Mesenchymal stem cell (in vitro differentiated cells and primary cell): Measurements from ENCODE around the gene ATP13A5.

Experiments used
- DNase-seq: peaks from one replicate; pipeline ENCODE4 v3.0.0-alpha.2; 2013
- H2AFZ ChIP-seq: one replicate; pipeline ENCODE4 v1.6.1; 2013; ENCODE audit warnings: low read depth, mild to moderate bottlenecking, control low read depth, inconsistent platforms, low read length, moderate library complexity
- H2AK5ac ChIP-seq: 2 replicates; pipeline ENCODE4 v1.6.1; 2013; ENCODE audit warnings: low read length, moderate library complexity, mild to moderate bottlenecking, inconsistent platforms; ENCODE audit not compliant: severe bottlenecking
- H2BK120ac ChIP-seq: one replicate; pipeline ENCODE4 v1.6.1; 2013; ENCODE audit warnings: low read depth, mild to moderate bottlenecking, inconsistent platforms, low read length, moderate library complexity
- H2BK12ac ChIP-seq, 2 experiments: one replicate each; pipeline ENCODE4 v1.6.1; 2013; ENCODE audit warnings: inconsistent platforms in 2 of 2, low read length in 2 of 2, mild to moderate bottlenecking in 2 of 2, moderate library complexity in 2 of 2, control low read depth in 1 of 2
- H2BK15ac ChIP-seq: one replicate; pipeline ENCODE4 v1.6.1; 2013; ENCODE audit warnings: mild to moderate bottlenecking, low read depth, inconsistent platforms; ENCODE audit not compliant: poor library complexity, severe bottlenecking
- H2BK5ac ChIP-seq: 2 replicates; pipeline ENCODE4 v1.6.1; 2013; ENCODE audit warnings: low read depth, mild to moderate bottlenecking, low read length, control low read depth, inconsistent platforms; ENCODE audit not compliant: poor library complexity, severe bottlenecking
- H3K14ac ChIP-seq, 2 experiments: one replicate each; pipeline ENCODE4 v1.6.1; 2013; ENCODE audit warnings: inconsistent platforms in 2 of 2, low read length in 2 of 2, control low read depth in 1 of 2, mild to moderate bottlenecking in 1 of 2, moderate library complexity in 1 of 2
- H3K18ac ChIP-seq, 2 experiments: one replicate each; pipeline ENCODE4 v1.6.1; 2013; ENCODE audit warnings: inconsistent platforms in 2 of 2, low read length in 2 of 2, control low read depth in 1 of 2, low read depth in 1 of 2, mild to moderate bottlenecking in 1 of 2
- H3K23ac ChIP-seq, 2 experiments: one replicate each; pipeline ENCODE4 v1.6.1; 2013; ENCODE audit warnings: inconsistent platforms in 2 of 2, low read length in 2 of 2, mild to moderate bottlenecking in 2 of 2, moderate library complexity in 2 of 2, control low read depth in 1 of 2
- H3K27ac ChIP-seq: 2 replicates; pipeline ENCODE4 v1.5.1; 2013; ENCODE audit warnings: mild to moderate bottlenecking, moderate library complexity, low read length, control low read depth, inconsistent platforms; ENCODE audit not compliant: poor library complexity, severe bottlenecking
- H3K27me3 ChIP-seq, 2 experiments: 2 replicates each; pipeline versions ENCODE4 v1.6.1 to v1.7.0; 2013; ENCODE audit warnings: low read length in 2 of 2, mild to moderate bottlenecking in 2 of 2, moderate library complexity in 2 of 2, control low read depth in 1 of 2, inconsistent platforms in 1 of 2; ENCODE audit not compliant: control insufficient read depth in 1 of 2, insufficient read depth in 1 of 2
- H3K36me3 ChIP-seq, 2 experiments: 2 replicates each; pipeline versions ENCODE4 v1.6.1 to v1.7.0; 2013; ENCODE audit warnings: low read length in 2 of 2, control low read depth in 1 of 2, inconsistent platforms in 1 of 2, low read depth in 1 of 2, mild to moderate bottlenecking in 1 of 2; ENCODE audit not compliant: insufficient read depth in 2 of 2, control insufficient read depth in 1 of 2
- H3K4ac ChIP-seq, 2 experiments: one replicate each; pipeline ENCODE4 v1.6.1; 2013; ENCODE audit warnings: inconsistent platforms in 2 of 2, low read length in 2 of 2, mild to moderate bottlenecking in 2 of 2, moderate library complexity in 2 of 2, control low read depth in 1 of 2, low read depth in 1 of 2
- H3K4me1 ChIP-seq: 2 replicates; pipeline ENCODE4 v1.6.1; 2013; ENCODE audit warnings: low read depth, low read length, control low read depth; ENCODE audit not compliant: control insufficient read depth, insufficient read depth
- H3K4me2 ChIP-seq: 2 replicates; pipeline ENCODE4 v1.6.1; 2013; ENCODE audit warnings: low read length, mild to moderate bottlenecking, inconsistent platforms; ENCODE audit not compliant: poor library complexity, severe bottlenecking
- H3K4me3 ChIP-seq, 2 experiments: 2 replicates each; pipeline versions ENCODE4 v1.5.1 to v1.7.0; 2013; ENCODE audit warnings: low read length in 2 of 2, mild to moderate bottlenecking in 2 of 2, control low read depth in 1 of 2, low read depth in 1 of 2; ENCODE audit not compliant: insufficient read depth in 1 of 2
- H3K79me1 ChIP-seq: replicated peaks from 2 replicates; pipeline ENCODE4 v1.6.1; 2013; ENCODE audit warnings: mild to moderate bottlenecking, control low read depth, low read length, inconsistent platforms; ENCODE audit not compliant: poor library complexity, severe bottlenecking
- H3K9ac ChIP-seq: 2 replicates; pipeline ENCODE4 v1.7.0; 2013; ENCODE audit warnings: mild to moderate bottlenecking, low read length, moderate library complexity
- H3K9me3 ChIP-seq: 2 replicates; pipeline ENCODE4 v1.7.0; 2013; ENCODE audit warnings: mild to moderate bottlenecking, low read length; ENCODE audit not compliant: control insufficient read depth
- H4K8ac ChIP-seq: one replicate; pipeline ENCODE4 v1.6.1; 2013; ENCODE audit warnings: inconsistent platforms, mild to moderate bottlenecking, low read length, moderate library complexity
- H4K91ac ChIP-seq: one replicate; pipeline ENCODE4 v1.6.1; 2013; ENCODE audit warnings: mild to moderate bottlenecking, low read length, inconsistent platforms
- WGBS: methylation state at CpG from one replicate; pipeline ENCODE4 v1.1.7; 2013; ENCODE audit warnings: mixed read lengths; 5-methylcytosine and 5-hydroxymethylcytosine counted together

The ATP13A5 gene

GRCh38 chr3:193333229-193333628 is 45.3 kb downstream of the ATP13A5 start:
- no peak overlapping the region for H2BK12ac ChIP-seq
- no peak overlapping the region for H4K91ac ChIP-seq
- no peak overlapping the region for H3K4me3 ChIP-seq
- H3K4me1 ChIP-seq = no peaks in the 10 kb centered on the region
- H3K14ac ChIP-seq = no peak overlapping the region
- H4K8ac ChIP-seq = no peak overlapping the region
- H3K36me3 ChIP-seq = no peaks in the 10 kb centered on the region
- H3K18ac ChIP-seq = no peak overlapping the region
- H3K9ac ChIP-seq = no peak overlapping the region
- no peak overlapping the region for H2BK15ac ChIP-seq
- no peak overlapping the region for H3K4ac ChIP-seq
- no peaks in the 10 kb centered on the region for H3K79me1 ChIP-seq
- peaks cover 3% of the 10 kb centered on the region for H3K9me3 ChIP-seq
- H3K27ac ChIP-seq = no peak overlapping the region
- DNase-seq = no peak
- H2BK5ac ChIP-seq = no peak overlapping the region
- 100% methylated on average over 1 of the region's 1 CpG for WGBS
- no peak overlapping the region for H2AFZ ChIP-seq
- H3K23ac ChIP-seq = no peak overlapping the region
- no peaks in the 10 kb centered on the region for H3K27me3 ChIP-seq
- H3K4me2 ChIP-seq = no peak overlapping the region
- no peak overlapping the region for H2BK120ac ChIP-seq
- no peak overlapping the region for H2AK5ac ChIP-seq

DNA sequence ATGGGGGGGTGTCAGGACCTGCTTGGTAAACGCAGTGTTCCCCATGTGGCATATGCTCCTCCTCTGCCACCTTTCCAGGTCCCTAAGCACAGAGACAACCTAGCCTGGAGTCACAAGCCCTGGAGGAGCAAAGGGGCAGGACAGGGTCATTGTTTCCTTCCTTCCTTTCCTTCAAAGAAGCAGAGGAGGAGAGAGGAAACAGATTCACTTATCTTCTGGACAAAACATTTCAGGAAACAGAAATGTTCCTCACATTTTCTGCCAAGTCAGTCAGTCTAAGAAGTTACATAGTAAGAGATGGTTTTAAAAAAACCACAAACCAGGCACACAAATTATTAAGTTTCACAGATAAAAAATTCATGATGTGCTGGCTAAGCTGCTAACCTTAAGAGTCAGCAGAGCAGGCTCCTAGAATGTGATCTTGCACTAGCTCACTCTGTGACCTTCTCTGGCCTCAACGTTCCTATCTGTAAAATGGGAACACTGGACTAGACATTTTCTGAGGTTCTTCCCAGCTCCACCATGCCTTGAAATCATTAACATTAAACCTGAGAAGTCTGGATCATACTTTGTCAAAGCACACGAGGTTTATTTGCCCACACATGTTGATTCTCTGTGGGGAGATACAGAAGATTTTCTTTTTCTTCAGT is 47.9 kb downstream of the ATP13A5 start:
- no peak overlapping the region for H3K4ac ChIP-seq
- H3K4me3 ChIP-seq = no peak overlapping the region
- no peak overlapping the region for H2BK5ac ChIP-seq
- no peak overlapping the region for H4K91ac ChIP-seq
- peaks cover 3% of the 10 kb centered on the region for H3K9me3 ChIP-seq
- no peak overlapping the region for H3K27ac ChIP-seq
- DNase-seq = no peak
- H3K36me3 ChIP-seq = no peaks in the 10 kb centered on the region
- no peak overlapping the region for H2AFZ ChIP-seq
- H3K4me2 ChIP-seq = no peak overlapping the region
- no peak overlapping the region for H2BK15ac ChIP-seq
- no peak overlapping the region for H2BK120ac ChIP-seq
- H3K18ac ChIP-seq = no peak overlapping the region
- 63% methylated on average over 3 of the region's 3 CpGs for WGBS
- H3K9ac ChIP-seq = no peak overlapping the region
- no peaks in the 10 kb centered on the region for H3K4me1 ChIP-seq
- no peak overlapping the region for H2AK5ac ChIP-seq
- H2BK12ac ChIP-seq = no peak overlapping the region
- no peaks in the 10 kb centered on the region for H3K79me1 ChIP-seq
- no peak overlapping the region for H4K8ac ChIP-seq
- H3K27me3 ChIP-seq = no peaks in the 10 kb centered on the region
- H3K23ac ChIP-seq = no peak overlapping the region
- H3K14ac ChIP-seq = no peak overlapping the region

DNA sequence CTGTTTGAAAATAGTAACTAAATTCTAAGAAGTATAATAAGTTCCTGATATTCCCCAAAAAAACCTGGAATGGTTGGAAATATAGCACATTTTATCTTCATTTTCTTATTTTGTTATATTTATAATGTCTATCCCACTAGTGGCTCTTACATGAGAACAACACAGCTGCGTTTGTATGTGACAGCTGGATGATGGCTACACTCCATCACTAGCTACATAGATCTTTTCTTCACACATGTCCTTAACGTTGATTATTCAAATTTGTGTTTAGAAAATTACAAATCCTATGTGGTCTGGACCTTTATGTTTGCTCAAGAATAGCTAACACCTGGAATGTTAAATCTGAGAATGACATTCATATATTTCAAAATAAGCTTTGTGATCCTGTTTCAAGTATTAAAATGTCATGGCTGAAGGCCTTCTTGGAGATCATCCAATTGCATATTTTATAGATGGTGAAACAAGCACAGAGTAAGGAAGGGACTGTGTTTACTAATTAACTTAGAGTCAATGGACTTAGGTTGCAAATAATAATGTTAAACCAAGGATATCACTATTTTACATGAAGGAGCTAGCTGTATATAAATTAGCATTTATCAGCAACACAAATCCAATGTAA is 60.8 kb downstream of the ATP13A5 start:
- H2BK120ac ChIP-seq = no peak overlapping the region
- H4K91ac ChIP-seq = no peak overlapping the region
- H4K8ac ChIP-seq = no peak overlapping the region
- H2BK15ac ChIP-seq = no peak overlapping the region
- no peak overlapping the region for H3K4ac ChIP-seq
- H2AK5ac ChIP-seq = no peak overlapping the region
- H3K27ac ChIP-seq = no peak overlapping the region
- no peak overlapping the region for H2AFZ ChIP-seq
- no peak overlapping the region for H3K14ac ChIP-seq
- H2BK5ac ChIP-seq = no peak overlapping the region
- no peaks in the 10 kb centered on the region for H3K79me1 ChIP-seq
- no peak for DNase-seq
- no peaks in the 10 kb centered on the region for H3K27me3 ChIP-seq
- H3K4me1 ChIP-seq = no peaks in the 10 kb centered on the region
- H3K36me3 ChIP-seq = no peaks in the 10 kb centered on the region
- no peak overlapping the region for H2BK12ac ChIP-seq
- H3K18ac ChIP-seq = no peak overlapping the region
- WGBS = 57% methylated on average over 1 of the region's 2 CpGs
- H3K4me3 ChIP-seq = no peak overlapping the region
- no peak overlapping the region for H3K4me2 ChIP-seq
- H3K9ac ChIP-seq = no peak overlapping the region
- H3K23ac ChIP-seq = no peak overlapping the region
- H3K9me3 ChIP-seq = no peaks in the 10 kb centered on the region

GRCh38 chr3:193314161-193314560 is 64.4 kb downstream of the ATP13A5 start:
- H4K8ac ChIP-seq = no peak overlapping the region
- no peak overlapping the region for H2AK5ac ChIP-seq
- H3K4me3 ChIP-seq = no peak overlapping the region
- no peak overlapping the region for H4K91ac ChIP-seq
- H2BK12ac ChIP-seq = no peak overlapping the region
- no peak overlapping the region for H3K4ac ChIP-seq
- peaks cover 0 to 5% of the 10 kb centered on the region in 2 experiments for H3K27me3 ChIP-seq
- H3K9me3 ChIP-seq = no peaks in the 10 kb centered on the region
- H3K18ac ChIP-seq = no peak overlapping the region
- no peak overlapping the region for H3K14ac ChIP-seq
- no peak overlapping the region for H2BK15ac ChIP-seq
- no peak overlapping the region for H2BK5ac ChIP-seq
- no peak overlapping the region for H3K4me2 ChIP-seq
- H3K27ac ChIP-seq = no peak overlapping the region
- H3K79me1 ChIP-seq = no peaks in the 10 kb centered on the region
- no peak overlapping the region for H3K23ac ChIP-seq
- no peak overlapping the region for H2BK120ac ChIP-seq
- DNase-seq = no peak
- no peak overlapping the region for H2AFZ ChIP-seq
- no peak overlapping the region for H3K9ac ChIP-seq
- no peaks in the 10 kb centered on the region for H3K36me3 ChIP-seq
- H3K4me1 ChIP-seq = no peaks in the 10 kb centered on the region
- 96% methylated on average over 3 of the region's 3 CpGs for WGBS
